Measurements from ENCODE around the gene NOS3.

NOS3 gene

DNA sequence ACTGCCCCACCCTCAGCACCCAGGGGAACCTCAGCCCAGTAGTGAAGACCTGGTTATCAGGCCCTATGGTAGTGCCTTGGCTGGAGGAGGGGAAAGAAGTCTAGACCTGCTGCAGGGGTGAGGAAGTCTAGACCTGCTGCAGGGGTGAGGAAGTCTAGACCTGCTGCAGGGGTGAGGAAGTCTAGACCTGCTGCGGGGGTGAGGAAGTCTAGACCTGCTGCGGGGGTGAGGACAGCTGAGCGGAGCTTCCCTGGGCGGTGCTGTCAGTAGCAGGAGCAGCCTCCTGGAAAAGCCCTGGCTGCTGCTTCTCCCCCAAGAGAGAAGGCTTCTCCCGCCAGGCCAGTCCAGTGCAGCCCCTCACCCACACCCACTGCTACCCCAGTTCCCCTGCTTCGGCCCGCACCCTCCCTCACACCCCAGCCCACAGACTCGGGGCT lies 6.3 kb downstream of the NOS3 start:
- TF ChIP-seq, protein P1, sequence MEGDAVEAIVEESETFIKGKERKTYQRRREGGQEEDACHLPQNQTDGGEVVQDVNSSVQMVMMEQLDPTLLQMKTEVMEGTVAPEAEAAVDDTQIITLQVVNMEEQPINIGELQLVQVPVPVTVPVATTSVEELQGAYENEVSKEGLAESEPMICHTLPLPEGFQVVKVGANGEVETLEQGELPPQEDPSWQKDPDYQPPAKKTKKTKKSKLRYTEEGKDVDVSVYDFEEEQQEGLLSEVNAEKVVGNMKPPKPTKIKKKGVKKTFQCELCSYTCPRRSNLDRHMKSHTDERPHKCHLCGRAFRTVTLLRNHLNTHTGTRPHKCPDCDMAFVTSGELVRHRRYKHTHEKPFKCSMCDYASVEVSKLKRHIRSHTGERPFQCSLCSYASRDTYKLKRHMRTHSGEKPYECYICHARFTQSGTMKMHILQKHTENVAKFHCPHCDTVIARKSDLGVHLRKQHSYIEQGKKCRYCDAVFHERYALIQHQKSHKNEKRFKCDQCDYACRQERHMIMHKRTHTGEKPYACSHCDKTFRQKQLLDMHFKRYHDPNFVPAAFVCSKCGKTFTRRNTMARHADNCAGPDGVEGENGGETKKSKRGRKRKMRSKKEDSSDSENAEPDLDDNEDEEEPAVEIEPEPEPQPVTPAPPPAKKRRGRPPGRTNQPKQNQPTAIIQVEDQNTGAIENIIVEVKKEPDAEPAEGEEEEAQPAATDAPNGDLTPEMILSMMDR (IDR thresholded peaks at IDR 0.05; ENCODE audit: poor library complexity, severe bottlenecking) = no peak
- no peaks in the 10 kb centered on the region for H3K27me3 ChIP-seq (ENCODE audit: insufficient read depth, poor library complexity, severe bottlenecking)
- no peak overlapping the region for H3K27ac ChIP-seq (ENCODE audit: poor library complexity, severe bottlenecking)
- no peaks in the 10 kb centered on the region for H3K36me3 ChIP-seq (ENCODE audit: low read depth)
- no peak overlapping the region for H3K4me3 ChIP-seq (ENCODE audit: severe bottlenecking)
- ATAC-seq (ENCODE audit: low read depth) (no peak), DNase-seq (ENCODE audit: low spot score) (no peak)
- H3K4me1 ChIP-seq (ENCODE audit: insufficient read depth, poor library complexity, severe bottlenecking) = no peaks in the 10 kb centered on the region
- H3K9me3 ChIP-seq (ENCODE audit: severe bottlenecking) = no peaks in the 10 kb centered on the region

DNA sequence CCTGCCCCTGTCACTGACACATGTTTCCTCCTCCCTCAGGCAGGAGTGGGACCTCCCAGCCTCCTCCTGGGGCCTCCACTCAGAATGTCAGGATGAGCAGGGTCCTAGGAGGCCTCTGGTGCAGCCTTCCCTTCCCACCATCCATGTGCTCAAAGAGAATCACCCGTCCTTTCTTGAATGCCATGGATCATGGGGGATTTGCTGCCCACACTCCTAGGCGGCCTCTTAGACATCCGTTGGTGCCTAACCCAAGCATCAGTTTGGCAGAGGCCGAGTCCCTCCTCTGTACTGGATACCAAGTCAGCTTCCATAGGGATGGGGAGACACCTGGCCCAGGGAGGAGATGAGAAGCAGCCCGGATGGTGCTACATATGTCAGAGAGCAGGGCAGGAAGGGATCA lies 7.0 kb downstream of the NOS3 start:
- DNase-seq (ENCODE audit: low spot score) (no peak), ATAC-seq (ENCODE audit: low read depth) (no peak)
- no peaks in the 10 kb centered on the region for H3K27me3 ChIP-seq (ENCODE audit: insufficient read depth, poor library complexity, severe bottlenecking)
- H3K4me1 ChIP-seq (ENCODE audit: insufficient read depth, poor library complexity, severe bottlenecking) = no peaks in the 10 kb centered on the region
- TF ChIP-seq, protein P1 (IDR thresholded peaks at IDR 0.05; ENCODE audit: poor library complexity, severe bottlenecking) = no peak
- no peaks in the 10 kb centered on the region for H3K36me3 ChIP-seq (ENCODE audit: low read depth)
- H3K9me3 ChIP-seq (ENCODE audit: severe bottlenecking) = no peaks in the 10 kb centered on the region
- no peak overlapping the region for H3K4me3 ChIP-seq (ENCODE audit: severe bottlenecking)
- no peak overlapping the region for H3K27ac ChIP-seq (ENCODE audit: poor library complexity, severe bottlenecking)

- Histone ChIP-seq H3K27me3 (ENCODE audit: insufficient read depth, poor library complexity, severe bottlenecking) (no peaks in the 10 kb centered on the region), H3K9me3 (ENCODE audit: severe bottlenecking) (no peaks in the 10 kb centered on the region), H3K4me1 (ENCODE audit: insufficient read depth, poor library complexity, severe bottlenecking) (no peaks in the 10 kb centered on the region), H3K36me3 (ENCODE audit: low read depth) (no peaks in the 10 kb centered on the region), H3K4me3 (ENCODE audit: severe bottlenecking) (no peak overlapping the region), H3K27ac (ENCODE audit: poor library complexity, severe bottlenecking) (no peak overlapping the region)
- TF ChIP-seq, protein P1 (IDR thresholded peaks at IDR 0.05; ENCODE audit: poor library complexity, severe bottlenecking) = no peak
- ATAC-seq (ENCODE audit: low read depth) (no peak), DNase-seq (ENCODE audit: low spot score) (no peak)
Measured at GRCh38 chr7:150998341-150998740, 7.5 kb downstream of the NOS3 start.

- ATAC-seq (ENCODE audit: low read depth) = no peak
- Histone ChIP-seq H3K4me3 (ENCODE audit: severe bottlenecking) (no peak overlapping the region), H3K27me3 (ENCODE audit: insufficient read depth, poor library complexity, severe bottlenecking) (no peaks in the 10 kb centered on the region), H3K4me1 (ENCODE audit: insufficient read depth, poor library complexity, severe bottlenecking) (no peaks in the 10 kb centered on the region), H3K9me3 (ENCODE audit: severe bottlenecking) (no peaks in the 10 kb centered on the region), H3K27ac (ENCODE audit: poor library complexity, severe bottlenecking) (no peak overlapping the region), H3K36me3 (ENCODE audit: low read depth) (no peaks in the 10 kb centered on the region)
- TF ChIP-seq, protein P1 (IDR thresholded peaks at IDR 0.05; ENCODE audit: poor library complexity, severe bottlenecking) = no peak
- no peak for DNase-seq (ENCODE audit: low spot score)
Measured at GRCh38 chr7:150999001-150999400, 8.2 kb downstream of the NOS3 start.

GRCh38 chr7:150999497-151000230 lies 8.8 kb downstream of the NOS3 start:
- TF ChIP-seq, protein P1 (IDR thresholded peaks at IDR 0.05; ENCODE audit: poor library complexity, severe bottlenecking) = no peak
- ATAC-seq (ENCODE audit: low read depth) (no peak), DNase-seq (ENCODE audit: low spot score) (no peak)
- Histone ChIP-seq H3K36me3 (ENCODE audit: low read depth) (no peaks in the 10 kb centered on the region), H3K27ac (ENCODE audit: poor library complexity, severe bottlenecking) (no peak overlapping the region), H3K4me3 (ENCODE audit: severe bottlenecking) (no peak overlapping the region), H3K4me1 (ENCODE audit: insufficient read depth, poor library complexity, severe bottlenecking) (no peaks in the 10 kb centered on the region), H3K9me3 (ENCODE audit: severe bottlenecking) (no peaks in the 10 kb centered on the region), H3K27me3 (ENCODE audit: insufficient read depth, poor library complexity, severe bottlenecking) (no peaks in the 10 kb centered on the region)

All from RWPE2 (cell line).